ENCODE results near the gene CDKAL1.

Gene CDKAL1

DNA sequence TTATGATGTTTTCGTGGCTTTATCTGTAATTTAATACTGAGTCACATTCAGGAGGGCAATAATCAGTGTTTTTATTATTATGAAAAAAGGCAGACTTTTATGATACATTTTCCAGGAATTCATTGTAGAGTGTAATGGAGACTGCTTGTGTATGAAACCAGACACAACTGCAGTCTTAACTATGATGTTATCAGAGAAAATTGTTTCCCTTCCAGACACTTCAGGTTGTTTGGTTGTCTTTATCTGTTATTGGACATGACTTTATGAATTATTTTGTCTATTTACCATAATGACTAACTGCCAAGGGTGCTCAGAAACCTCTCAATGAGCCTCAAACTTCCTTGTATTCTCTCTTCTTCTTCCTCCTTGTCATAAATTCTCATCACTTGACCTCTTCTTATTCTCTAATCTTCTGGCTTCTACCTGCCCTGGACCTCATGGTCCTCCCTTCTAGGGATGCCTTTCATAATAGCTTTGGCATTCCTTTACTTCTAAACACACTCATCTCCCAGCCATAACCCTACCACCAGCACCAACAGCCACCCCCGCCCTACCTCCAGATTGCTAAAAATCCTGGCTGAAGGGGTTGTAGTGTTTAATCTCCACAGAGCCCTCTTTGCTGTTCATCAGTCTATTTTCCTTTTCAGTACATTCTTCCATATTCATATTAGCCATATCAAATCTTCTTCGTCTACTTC is 492.5 kb downstream of the CDKAL1 start:
- Histone ChIP-seq H3K27ac (ENCODE audit: low read length) (no peak overlapping the region), H3K9me3 (replicated peaks; ENCODE audit: insufficient read depth, low read length) (no peaks in the 10 kb centered on the region), H3F3A (ENCODE audit: insufficient read depth, low read length) (no peaks in the 10 kb centered on the region), H3K27me3 (replicated peaks; ENCODE audit: insufficient read depth, low read length) (no peaks in the 10 kb centered on the region), H3K9me2 (replicated peaks; ENCODE audit: insufficient read depth, low read length) (no peaks in the 10 kb centered on the region), H3K4me2 (ENCODE audit: low read depth, low read length) (no peak overlapping the region), H3K36me3 (replicated peaks; ENCODE audit: insufficient read depth, low read length) (no peaks in the 10 kb centered on the region), H3K4me1 (ENCODE audit: low read length) (no peaks in the 10 kb centered on the region), H3K79me2 (ENCODE audit: low read length) (no peaks in the 10 kb centered on the region), H2AFZ (ENCODE audit: low read length) (no peak overlapping the region), H4K20me1 (ENCODE audit: insufficient read depth, low read length) (no peaks in the 10 kb centered on the region), H3K9ac (ENCODE audit: low read length) (no peak overlapping the region), H3K4me3 (ENCODE audit: low read length) (no peak overlapping the region)
- DNase-seq = no peak
- TF ChIP-seq, protein P1, sequence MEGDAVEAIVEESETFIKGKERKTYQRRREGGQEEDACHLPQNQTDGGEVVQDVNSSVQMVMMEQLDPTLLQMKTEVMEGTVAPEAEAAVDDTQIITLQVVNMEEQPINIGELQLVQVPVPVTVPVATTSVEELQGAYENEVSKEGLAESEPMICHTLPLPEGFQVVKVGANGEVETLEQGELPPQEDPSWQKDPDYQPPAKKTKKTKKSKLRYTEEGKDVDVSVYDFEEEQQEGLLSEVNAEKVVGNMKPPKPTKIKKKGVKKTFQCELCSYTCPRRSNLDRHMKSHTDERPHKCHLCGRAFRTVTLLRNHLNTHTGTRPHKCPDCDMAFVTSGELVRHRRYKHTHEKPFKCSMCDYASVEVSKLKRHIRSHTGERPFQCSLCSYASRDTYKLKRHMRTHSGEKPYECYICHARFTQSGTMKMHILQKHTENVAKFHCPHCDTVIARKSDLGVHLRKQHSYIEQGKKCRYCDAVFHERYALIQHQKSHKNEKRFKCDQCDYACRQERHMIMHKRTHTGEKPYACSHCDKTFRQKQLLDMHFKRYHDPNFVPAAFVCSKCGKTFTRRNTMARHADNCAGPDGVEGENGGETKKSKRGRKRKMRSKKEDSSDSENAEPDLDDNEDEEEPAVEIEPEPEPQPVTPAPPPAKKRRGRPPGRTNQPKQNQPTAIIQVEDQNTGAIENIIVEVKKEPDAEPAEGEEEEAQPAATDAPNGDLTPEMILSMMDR (IDR thresholded peaks at IDR 0.05; ENCODE audit: low read length) = no peak
- no peak for TF ChIP-seq EZH2 (optimal IDR thresholded peaks at IDR 0.05; ENCODE audit: low read depth, low read length)
- TF ChIP-seq EZH2phosphoT487 (IDR thresholded peaks at IDR 0.05; ENCODE audit: low read length) = no peak

DNA sequence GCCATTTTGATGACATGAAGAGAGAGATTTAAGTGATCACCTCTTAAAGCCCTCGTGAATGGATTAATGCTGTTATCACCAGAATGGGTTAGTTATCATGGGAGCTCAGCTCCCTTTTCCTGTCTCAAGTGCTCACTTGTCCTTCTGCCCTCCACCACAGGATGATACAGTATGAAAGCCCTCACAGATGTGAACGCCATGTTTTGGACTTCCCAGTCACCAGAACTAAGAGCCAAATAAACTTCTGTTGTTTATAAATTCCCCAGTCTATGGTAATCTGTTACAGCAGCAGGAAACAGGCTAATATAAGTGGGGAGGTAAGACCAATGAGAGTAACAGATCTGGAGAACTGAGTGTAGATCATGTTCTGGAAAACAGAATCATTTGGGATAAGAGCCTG is 493.2 kb downstream of the CDKAL1 start:
- Histone ChIP-seq H3K27ac (ENCODE audit: low read length) (no peak overlapping the region), H3F3A (ENCODE audit: insufficient read depth, low read length) (no peaks in the 10 kb centered on the region), H3K4me1 (ENCODE audit: low read length) (no peaks in the 10 kb centered on the region), H3K4me2 (ENCODE audit: low read depth, low read length) (no peak overlapping the region), H3K4me3 (ENCODE audit: low read length) (no peak overlapping the region), H3K27me3 (replicated peaks; ENCODE audit: insufficient read depth, low read length) (no peaks in the 10 kb centered on the region), H2AFZ (ENCODE audit: low read length) (no peak overlapping the region), H3K9me3 (replicated peaks; ENCODE audit: insufficient read depth, low read length) (no peaks in the 10 kb centered on the region), H3K79me2 (ENCODE audit: low read length) (no peaks in the 10 kb centered on the region), H4K20me1 (ENCODE audit: insufficient read depth, low read length) (no peaks in the 10 kb centered on the region), H3K9ac (ENCODE audit: low read length) (no peak overlapping the region), H3K36me3 (replicated peaks; ENCODE audit: insufficient read depth, low read length) (no peaks in the 10 kb centered on the region), H3K9me2 (replicated peaks; ENCODE audit: insufficient read depth, low read length) (no peaks in the 10 kb centered on the region)
- DNase-seq = no peak
- TF ChIP-seq EZH2phosphoT487 (IDR thresholded peaks at IDR 0.05; ENCODE audit: low read length) = no peak

DNA sequence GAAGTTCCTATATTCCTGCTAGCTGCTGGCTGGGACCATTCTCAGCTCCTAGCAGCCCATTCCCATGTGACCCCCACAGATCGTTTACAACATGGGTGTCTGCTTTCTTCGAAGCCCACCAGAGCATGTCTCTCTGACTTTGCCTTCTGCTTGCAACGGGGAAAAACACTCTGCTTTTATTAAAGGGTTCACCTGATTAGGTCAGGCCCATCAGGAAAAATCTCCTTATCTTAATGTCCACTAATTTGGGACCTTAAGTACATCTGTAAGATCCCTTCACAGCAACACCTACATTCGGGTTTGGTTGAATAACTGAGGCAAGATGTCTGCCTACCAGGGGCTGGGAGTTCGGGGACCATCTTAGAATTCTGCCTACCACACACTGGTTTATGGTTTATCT is 496.9 kb downstream of the CDKAL1 start:
- no peak overlapping the region for H3K27ac ChIP-seq (ENCODE audit: low read length)
- H3K9ac ChIP-seq (ENCODE audit: low read length) = no peak overlapping the region
- H3K4me1 ChIP-seq (ENCODE audit: low read length) = no peaks in the 10 kb centered on the region
- H3K4me3 ChIP-seq (ENCODE audit: low read length) = no peak overlapping the region
- H3F3A ChIP-seq (ENCODE audit: insufficient read depth, low read length) = no peaks in the 10 kb centered on the region
- TF ChIP-seq EZH2phosphoT487 (IDR thresholded peaks at IDR 0.05; ENCODE audit: low read length) (no peak), EZH2 (optimal IDR thresholded peaks at IDR 0.05; ENCODE audit: low read depth, low read length) (no peak)
- TF ChIP-seq, protein P1 (IDR thresholded peaks at IDR 0.05; ENCODE audit: low read length) = no peak
- H3K36me3 ChIP-seq (replicated peaks; ENCODE audit: insufficient read depth, low read length) = no peaks in the 10 kb centered on the region
- no peak overlapping the region for H2AFZ ChIP-seq (ENCODE audit: low read length)
- H4K20me1 ChIP-seq (ENCODE audit: insufficient read depth, low read length) = no peaks in the 10 kb centered on the region
- no peak overlapping the region for H3K4me2 ChIP-seq (ENCODE audit: low read depth, low read length)
- H3K27me3 ChIP-seq (replicated peaks; ENCODE audit: insufficient read depth, low read length) = no peaks in the 10 kb centered on the region
- H3K9me3 ChIP-seq (replicated peaks; ENCODE audit: insufficient read depth, low read length) = no peaks in the 10 kb centered on the region
- no peaks in the 10 kb centered on the region for H3K79me2 ChIP-seq (ENCODE audit: low read length)
- no peak for DNase-seq
- no peaks in the 10 kb centered on the region for H3K9me2 ChIP-seq (replicated peaks; ENCODE audit: insufficient read depth, low read length)

DNA sequence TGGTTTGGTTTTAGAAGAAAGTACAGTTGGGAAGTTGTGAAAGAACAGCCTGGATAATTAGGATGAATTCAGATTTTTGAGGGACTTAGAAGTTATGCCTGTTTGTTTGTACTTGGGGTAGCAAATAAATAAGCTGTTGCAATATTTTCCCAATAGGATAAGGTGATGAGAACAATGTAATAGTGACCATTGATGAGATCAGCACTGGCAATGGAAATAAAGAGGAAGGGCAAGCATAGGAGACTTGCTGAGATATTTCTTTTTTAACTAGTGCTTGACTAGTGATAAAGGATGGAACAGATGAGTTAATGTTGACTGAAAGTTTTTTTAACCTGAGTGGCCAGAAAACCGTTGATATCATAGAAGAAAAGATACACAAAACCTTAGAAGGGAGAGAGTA is 498.8 kb downstream of the CDKAL1 start:
- Histone ChIP-seq H3K9ac (ENCODE audit: low read length) (no peak overlapping the region), H3K27me3 (replicated peaks; ENCODE audit: insufficient read depth, low read length) (no peaks in the 10 kb centered on the region), H4K20me1 (ENCODE audit: insufficient read depth, low read length) (no peaks in the 10 kb centered on the region), H3K27ac (ENCODE audit: low read length) (no peak overlapping the region), H3K4me2 (ENCODE audit: low read depth, low read length) (no peak overlapping the region), H2AFZ (ENCODE audit: low read length) (no peak overlapping the region), H3F3A (ENCODE audit: insufficient read depth, low read length) (no peaks in the 10 kb centered on the region), H3K9me2 (replicated peaks; ENCODE audit: insufficient read depth, low read length) (no peaks in the 10 kb centered on the region), H3K79me2 (ENCODE audit: low read length) (no peaks in the 10 kb centered on the region), H3K36me3 (replicated peaks; ENCODE audit: insufficient read depth, low read length) (no peaks in the 10 kb centered on the region), H3K9me3 (replicated peaks; ENCODE audit: insufficient read depth, low read length) (no peaks in the 10 kb centered on the region), H3K4me3 (ENCODE audit: low read length) (no peak overlapping the region), H3K4me1 (ENCODE audit: low read length) (no peaks in the 10 kb centered on the region)
- DNase-seq = no peak
- TF ChIP-seq, protein P1 (IDR thresholded peaks at IDR 0.05; ENCODE audit: low read length) = no peak
- TF ChIP-seq EZH2 (optimal IDR thresholded peaks at IDR 0.05; ENCODE audit: low read depth, low read length) (no peak), EZH2phosphoT487 (IDR thresholded peaks at IDR 0.05; ENCODE audit: low read length) (no peak)
